Parathyroid adenoma (tissue), 2 donors: ENCODE measurements around the gene HOXA9.

Source experiments
- H2AFZ ChIP-seq: fragments of 300-600 bp; sonication (generic); one replicate; pipeline ENCODE4 v1.7.0; 2017; ENCODE audit warnings: antibody characterized with exemption, mild to moderate bottlenecking
- H3K27ac ChIP-seq: fragments of 300-600 bp; sonication (generic); one replicate; pipeline ENCODE4 v1.7.0; 2017
- H3K27me3 ChIP-seq: fragments of 300-600 bp; sonication (generic); one replicate; pipeline ENCODE4 v1.7.0; 2017; ENCODE audit warnings: low read length; ENCODE audit not compliant: control insufficient read depth, insufficient read depth
- H3K36me3 ChIP-seq: fragments of 300-600 bp; sonication (generic); one replicate; pipeline ENCODE4 v1.7.0; 2017; ENCODE audit warnings: low read length; ENCODE audit not compliant: control insufficient read depth, insufficient read depth
- H3K4me1 ChIP-seq: fragments of 300-600 bp; sonication (generic); one replicate; pipeline ENCODE4 v1.7.0; 2017; ENCODE audit warnings: control low read depth
- H3K4me2 ChIP-seq: fragments of 300-600 bp; sonication (generic); one replicate; pipeline ENCODE4 v1.7.0; 2017; ENCODE audit warnings: low read length
- H3K4me3 ChIP-seq: fragments of 300-600 bp; sonication (generic); one replicate; pipeline ENCODE4 v1.7.0; 2017; ENCODE audit warnings: low read depth, low read length
- H3K79me2 ChIP-seq: fragments of 300-600 bp; sonication (generic); one replicate; pipeline ENCODE4 v1.7.0; 2017; ENCODE audit warnings: control low read depth
- H3K9ac ChIP-seq: fragments of 300-600 bp; sonication (generic); one replicate; pipeline ENCODE4 v1.7.0; 2017; ENCODE audit warnings: mild to moderate bottlenecking
- H3K9me3 ChIP-seq: fragments of 300-600 bp; sonication (generic); one replicate; pipeline ENCODE4 v1.7.0; 2017; ENCODE audit warnings: low read length; ENCODE audit not compliant: control insufficient read depth
- CTCF ChIP-seq: fragments of 300-600 bp; sonication (generic); IDR thresholded peaks from one replicate; pipeline ENCODE4 v1.7.0; 2017; ENCODE audit warnings: antibody characterized with exemption, mild to moderate bottlenecking
- donor health status: primary hyperparathyroidism.

The HOXA9 gene

GRCh38 chr7:27181795-27182275, 16.5 kb upstream of the HOXA9 start:
- H3K4me3 ChIP-seq, result no peak overlapping the region
- no peaks in the 10 kb centered on the region for H3K9me3 ChIP-seq
- H3K9ac ChIP-seq, result no peak overlapping the region
- no peak overlapping the region for H2AFZ ChIP-seq
- H3K36me3 ChIP-seq, result no peaks in the 10 kb centered on the region
- H3K4me1 ChIP-seq, result no peaks in the 10 kb centered on the region
- H3K27ac ChIP-seq, result no peak overlapping the region
- no peak for TF ChIP-seq CTCF
- no peaks in the 10 kb centered on the region for H3K79me2 ChIP-seq
- H3K4me2 ChIP-seq, result no peak overlapping the region
- peaks cover 42% of the 10 kb centered on the region for H3K27me3 ChIP-seq

GRCh38 chr7:27180431-27181420, 15.4 kb upstream of the HOXA9 start:
- H3K79me2 ChIP-seq, result no peaks in the 10 kb centered on the region
- TF ChIP-seq CTCF, result no peak
- no peaks in the 10 kb centered on the region for H3K4me1 ChIP-seq
- H3K27me3 ChIP-seq, result peaks cover 39% of the 10 kb centered on the region
- H3K4me3 ChIP-seq, result no peak overlapping the region
- no peaks in the 10 kb centered on the region for H3K36me3 ChIP-seq
- H3K4me2 ChIP-seq, result no peak overlapping the region
- no peaks in the 10 kb centered on the region for H3K9me3 ChIP-seq
- H2AFZ ChIP-seq, result no peak overlapping the region
- no peak overlapping the region for H3K9ac ChIP-seq
- H3K27ac ChIP-seq, result no peak overlapping the region

- Histone ChIP-seq H3K4me1 (no peaks in the 10 kb centered on the region), H3K27me3 (peaks cover 38% of the 10 kb centered on the region), H3K79me2 (no peaks in the 10 kb centered on the region), H3K27ac (no peak overlapping the region), H3K4me2 (peak overlapping the region; percentile 26), H3K36me3 (no peaks in the 10 kb centered on the region), H3K9ac (no peak overlapping the region), H3K4me3 (no peak overlapping the region), H2AFZ (no peak overlapping the region), H3K9me3 (no peaks in the 10 kb centered on the region)
- TF ChIP-seq CTCF, result peak; percentile 29
Measured at GRCh38 chr7:27179503-27180430, 14.4 kb upstream of the HOXA9 start.

- H3K9ac ChIP-seq, result no peak overlapping the region
- no peaks in the 10 kb centered on the region for H3K36me3 ChIP-seq
- H3K4me2 ChIP-seq, result no peak overlapping the region
- H3K79me2 ChIP-seq, result no peaks in the 10 kb centered on the region
- H3K4me1 ChIP-seq, result no peaks in the 10 kb centered on the region
- TF ChIP-seq CTCF, result no peak
- peaks cover 38% of the 10 kb centered on the region for H3K27me3 ChIP-seq
- H2AFZ ChIP-seq, result no peak overlapping the region
- no peaks in the 10 kb centered on the region for H3K9me3 ChIP-seq
- H3K4me3 ChIP-seq, result no peak overlapping the region
- no peak overlapping the region for H3K27ac ChIP-seq
Measured at GRCh38 chr7:27179030-27179429, 13.7 kb upstream of the HOXA9 start.
